Lower leg skin (tissue), 4 donors: Measurements from ENCODE around the gene KIF1B. TPM values are rescaled to one million over a fixed set of nuclear protein-coding genes. Genes with fewer than 3 reads are reported as not detected.

Source experiments
- DNase-seq, 2 donors: peaks; one replicate each; pipeline ENCODE4 v3.0.0-alpha.2; 2019; ENCODE audit warnings: low spot score in 2 of 2
- H3K4me3 ChIP-seq: fragments of 200-600 bp; sonication (generic); 2 replicates; pipeline ENCODE4 v1.5.1; 2017; ENCODE audit warnings: mild to moderate bottlenecking, low read depth; ENCODE audit not compliant: poor library complexity, severe bottlenecking
- POLR2A ChIP-seq, 2 donors: fragments of 450-650 bp; IDR thresholded peaks; one replicate each; pipeline ENCODE4 v1.6.1; 2016 to 2017; ENCODE audit warnings: antibody characterized with exemption in 2 of 2, mild to moderate bottlenecking in 1 of 2, moderate library complexity in 1 of 2
- WGBS, 2 donors: methylation state at CpG; one replicate each; pipeline ENCODE4 v1.1.5; 2018; 5-methylcytosine and 5-hydroxymethylcytosine counted together
- intact Hi-C: fragments of 100-400 bp; cut with DNase I; formaldehyde crosslinking; loops from one replicate; pipeline ENCODE4 v1.15.0; 2023; ENCODE audit warnings: low total_unique reads
- total RNA-seq, 4 donors: library from RNA; depleted of rRNA; stranded (reverse); fragments of >200 nt; gene quantifications; one replicate each; pipeline ENCODE4 v1.1.0, GENCODE V29; 2016
- TF ChIP-seq, protein P1 (sequence below), 3 donors: fragments of 450-650 bp; IDR thresholded peaks; one replicate each; pipeline ENCODE4 v1.5.1; 2016; ENCODE audit warnings: antibody characterized with exemption in 3 of 3, mild to moderate bottlenecking in 3 of 3, moderate library complexity in 2 of 3

The KIF1B gene
- total RNA-seq, 4 donors from 2014 or later, result 44.1 to 53.1 (median 46.0) TPM

DNA sequence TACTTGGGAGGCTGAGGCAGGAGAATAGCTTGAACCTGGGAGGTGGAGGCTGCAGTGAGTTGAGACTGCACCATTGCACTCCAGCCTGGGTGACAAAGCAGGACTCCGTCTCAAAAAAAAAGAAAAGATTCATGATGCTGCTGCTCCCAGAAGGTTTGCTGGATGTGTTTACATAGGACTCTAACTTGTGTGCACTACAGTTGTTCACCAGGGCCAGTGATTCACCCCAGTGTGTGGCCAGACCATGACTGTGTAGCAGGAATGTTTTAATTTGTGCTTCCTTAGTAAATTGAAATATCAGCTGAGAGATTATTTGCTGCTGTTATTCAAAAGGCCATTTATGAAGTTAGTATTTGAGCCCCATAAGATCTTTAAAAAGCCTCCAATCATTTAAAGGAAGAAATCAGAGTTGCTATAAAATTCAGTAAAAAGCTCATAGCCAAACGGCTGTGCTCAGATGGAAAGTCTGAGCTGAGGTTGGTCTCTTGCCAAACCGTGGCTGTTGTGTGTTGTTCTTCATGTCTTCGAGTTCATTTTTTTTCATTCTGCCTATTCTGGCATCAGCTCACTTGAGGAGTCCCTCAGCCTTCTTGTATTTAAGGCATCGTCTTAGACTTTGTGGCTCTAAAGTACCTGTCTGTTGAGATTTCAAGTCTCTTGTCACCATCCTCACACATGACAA, 170.4 kb downstream of the KIF1B start:
- H3K4me3 ChIP-seq, result no peak overlapping the region
- intact Hi-C loops, result no loop called here
- no peak for TF ChIP-seq POLR2A (IDR thresholded peaks at IDR 0.05)
- TF ChIP-seq, protein P1, sequence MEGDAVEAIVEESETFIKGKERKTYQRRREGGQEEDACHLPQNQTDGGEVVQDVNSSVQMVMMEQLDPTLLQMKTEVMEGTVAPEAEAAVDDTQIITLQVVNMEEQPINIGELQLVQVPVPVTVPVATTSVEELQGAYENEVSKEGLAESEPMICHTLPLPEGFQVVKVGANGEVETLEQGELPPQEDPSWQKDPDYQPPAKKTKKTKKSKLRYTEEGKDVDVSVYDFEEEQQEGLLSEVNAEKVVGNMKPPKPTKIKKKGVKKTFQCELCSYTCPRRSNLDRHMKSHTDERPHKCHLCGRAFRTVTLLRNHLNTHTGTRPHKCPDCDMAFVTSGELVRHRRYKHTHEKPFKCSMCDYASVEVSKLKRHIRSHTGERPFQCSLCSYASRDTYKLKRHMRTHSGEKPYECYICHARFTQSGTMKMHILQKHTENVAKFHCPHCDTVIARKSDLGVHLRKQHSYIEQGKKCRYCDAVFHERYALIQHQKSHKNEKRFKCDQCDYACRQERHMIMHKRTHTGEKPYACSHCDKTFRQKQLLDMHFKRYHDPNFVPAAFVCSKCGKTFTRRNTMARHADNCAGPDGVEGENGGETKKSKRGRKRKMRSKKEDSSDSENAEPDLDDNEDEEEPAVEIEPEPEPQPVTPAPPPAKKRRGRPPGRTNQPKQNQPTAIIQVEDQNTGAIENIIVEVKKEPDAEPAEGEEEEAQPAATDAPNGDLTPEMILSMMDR (IDR thresholded peaks at IDR 0.05), result no peak
- WGBS, 2 donors, result 57 to 63% methylated on average over 5 of the region's 5 CpGs
- DNase-seq, result no peak

DNA sequence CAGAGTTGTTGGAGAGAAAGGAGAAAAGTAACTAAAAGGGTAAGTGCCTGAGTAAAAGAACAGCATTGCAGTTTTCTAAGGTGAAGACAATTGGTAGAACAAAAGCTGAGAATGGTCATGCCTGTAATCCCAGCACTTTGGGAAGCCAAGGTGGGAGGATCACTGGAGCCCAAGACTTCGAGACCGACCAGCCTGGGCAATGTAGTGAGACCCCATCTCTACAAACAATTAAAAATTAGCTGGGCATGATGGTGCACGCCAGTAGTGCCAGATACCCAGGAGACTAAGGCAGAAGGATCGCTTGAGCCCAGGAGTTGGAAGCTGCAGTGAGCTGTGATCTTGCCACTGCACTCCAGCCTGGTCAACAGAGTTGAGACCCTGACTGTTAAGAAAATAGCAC, 173.3 kb downstream of the KIF1B start:
- intact Hi-C loops, result no loop called here
- 78 to 95% methylated on average over 4 of the region's 4 CpGs for WGBS, 2 donors
- DNase-seq, result no peak
- no peak overlapping the region for H3K4me3 ChIP-seq
- TF ChIP-seq, protein P1 (IDR thresholded peaks at IDR 0.05), result no peak
- no peak for TF ChIP-seq POLR2A (IDR thresholded peaks at IDR 0.05)

DNA sequence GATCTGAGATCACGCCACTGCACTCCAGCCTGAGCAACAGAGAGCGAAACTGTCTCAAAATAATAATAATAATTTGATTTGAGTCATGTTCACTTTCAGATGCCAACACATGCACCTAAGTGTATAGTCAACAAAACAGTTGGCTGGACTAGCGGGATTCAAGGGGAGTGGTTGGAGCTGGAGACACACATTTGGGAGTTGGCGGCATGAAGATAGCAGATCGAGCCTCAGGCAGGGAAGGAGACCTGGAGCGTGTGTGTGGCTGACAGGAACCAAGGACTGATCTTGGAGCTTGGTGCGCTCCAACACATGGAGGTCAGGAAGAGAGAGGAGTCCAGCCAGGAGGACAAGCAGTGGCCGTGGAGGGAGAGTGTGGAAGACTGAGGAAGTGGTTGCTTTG, 173.8 kb downstream of the KIF1B start:
- H3K4me3 ChIP-seq, result no peak overlapping the region
- TF ChIP-seq POLR2A (IDR thresholded peaks at IDR 0.05), result no peak
- TF ChIP-seq, protein P1 (IDR thresholded peaks at IDR 0.05), result no peak
- intact Hi-C loops, result no loop called here
- 79 to 82% methylated on average over 8 of the region's 8 CpGs for WGBS, 2 donors
- DNase-seq, result no peak

DNA sequence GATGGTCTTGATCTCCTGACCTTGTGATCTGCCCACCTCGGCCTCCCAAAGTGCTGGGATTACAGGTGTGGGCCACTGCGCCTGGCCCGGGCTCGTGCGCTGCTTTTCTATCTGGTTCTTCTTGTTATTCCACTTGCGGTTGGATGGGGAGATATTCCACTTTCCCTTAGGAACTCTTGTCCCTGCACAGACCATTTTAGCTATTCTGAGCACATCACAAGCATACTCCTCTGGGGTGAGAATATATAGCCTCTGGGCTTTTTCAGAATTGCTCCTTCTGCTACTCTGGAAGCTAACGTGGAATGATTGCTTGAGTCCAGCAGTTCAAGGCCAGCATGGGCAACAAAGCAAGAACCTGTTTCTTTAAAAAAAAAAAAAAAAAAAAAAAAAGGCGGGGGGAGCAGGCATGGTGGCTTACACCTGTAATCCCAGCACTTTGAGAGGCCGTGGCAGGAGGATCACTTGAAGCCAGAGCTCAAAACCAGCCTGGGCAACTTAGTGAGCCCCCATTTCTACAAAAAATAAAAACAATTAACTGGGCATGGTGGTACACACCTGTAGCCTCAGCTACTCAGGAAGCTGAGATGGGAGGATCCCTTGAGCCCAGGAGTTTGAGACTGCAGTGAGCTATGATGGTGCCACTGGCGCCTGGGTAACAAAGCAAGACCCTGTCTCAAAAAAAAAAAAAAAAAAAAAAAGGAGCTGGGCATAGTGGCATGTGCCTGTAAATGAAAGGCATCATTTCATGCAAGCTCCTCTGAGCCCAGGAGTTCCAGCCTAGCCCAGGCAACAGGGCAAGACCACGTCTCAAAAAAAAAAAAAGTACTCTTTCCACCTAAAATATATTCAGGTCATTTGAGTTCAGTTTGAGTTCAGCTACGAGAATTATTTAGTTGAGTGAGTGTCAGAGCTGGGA, 176.6 kb downstream of the KIF1B start:
- no peak for DNase-seq
- TF ChIP-seq POLR2A (IDR thresholded peaks at IDR 0.05), result no peak
- TF ChIP-seq, protein P1 (IDR thresholded peaks at IDR 0.05), result no peak
- 46 to 53% methylated on average over 12 of the region's 12 CpGs for WGBS, 2 donors
- H3K4me3 ChIP-seq, result no peak overlapping the region
- intact Hi-C loops, result no loop called here

DNA sequence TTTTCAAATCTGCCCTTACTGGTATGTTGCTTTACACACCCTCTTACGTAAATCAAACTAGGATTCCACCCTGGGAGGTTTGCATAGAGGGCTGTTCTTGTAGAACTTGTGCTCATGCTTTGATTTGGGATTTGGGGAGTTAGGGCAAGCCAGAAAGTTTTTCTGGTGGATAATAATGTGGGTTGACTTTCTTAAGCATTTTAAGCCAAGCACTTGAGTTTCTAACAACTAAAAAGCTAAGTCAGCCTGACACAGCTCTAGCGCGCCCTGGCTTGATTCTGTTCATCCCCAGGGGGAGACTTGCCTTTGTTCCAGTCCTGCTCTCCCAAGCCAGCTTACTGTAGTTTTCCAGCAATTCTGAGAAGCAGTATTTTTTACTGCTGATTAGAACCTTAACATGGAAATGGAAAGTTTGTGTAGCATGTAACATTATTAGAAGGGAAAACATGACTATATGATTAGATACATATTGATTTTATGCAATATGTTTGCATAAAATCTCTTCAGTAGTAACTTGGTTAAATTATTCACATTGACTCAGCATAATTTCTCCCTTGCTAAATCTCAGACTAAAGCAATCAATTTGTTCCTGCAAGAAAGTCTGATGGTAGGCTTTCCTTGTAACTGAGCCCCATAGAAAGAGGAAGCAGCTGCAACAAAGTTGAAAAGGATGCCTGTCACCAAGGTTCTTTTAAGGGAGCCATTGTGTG, 177.5 kb downstream of the KIF1B start:
- TF ChIP-seq, protein P1 (IDR thresholded peaks at IDR 0.05), result no peak
- TF ChIP-seq POLR2A (IDR thresholded peaks at IDR 0.05), result no peak
- no peak overlapping the region for H3K4me3 ChIP-seq
- WGBS, 2 donors, result 6 to 12% methylated on average over 3 of the region's 3 CpGs
- intact Hi-C loops, result no loop called here
- no peak for DNase-seq
